ENCODE results near the gene WDR90. TPM values are rescaled to one million over a fixed set of nuclear protein-coding genes. Genes with fewer than 3 reads are reported as not detected.

WDR90 gene
- total and polyA plus RNA-seq, 2 of the 13 experiments (the other 11 are each of a cell fraction or from before 2014, with no cell fraction given): 14.9 to 28.9 TPM

DNA sequence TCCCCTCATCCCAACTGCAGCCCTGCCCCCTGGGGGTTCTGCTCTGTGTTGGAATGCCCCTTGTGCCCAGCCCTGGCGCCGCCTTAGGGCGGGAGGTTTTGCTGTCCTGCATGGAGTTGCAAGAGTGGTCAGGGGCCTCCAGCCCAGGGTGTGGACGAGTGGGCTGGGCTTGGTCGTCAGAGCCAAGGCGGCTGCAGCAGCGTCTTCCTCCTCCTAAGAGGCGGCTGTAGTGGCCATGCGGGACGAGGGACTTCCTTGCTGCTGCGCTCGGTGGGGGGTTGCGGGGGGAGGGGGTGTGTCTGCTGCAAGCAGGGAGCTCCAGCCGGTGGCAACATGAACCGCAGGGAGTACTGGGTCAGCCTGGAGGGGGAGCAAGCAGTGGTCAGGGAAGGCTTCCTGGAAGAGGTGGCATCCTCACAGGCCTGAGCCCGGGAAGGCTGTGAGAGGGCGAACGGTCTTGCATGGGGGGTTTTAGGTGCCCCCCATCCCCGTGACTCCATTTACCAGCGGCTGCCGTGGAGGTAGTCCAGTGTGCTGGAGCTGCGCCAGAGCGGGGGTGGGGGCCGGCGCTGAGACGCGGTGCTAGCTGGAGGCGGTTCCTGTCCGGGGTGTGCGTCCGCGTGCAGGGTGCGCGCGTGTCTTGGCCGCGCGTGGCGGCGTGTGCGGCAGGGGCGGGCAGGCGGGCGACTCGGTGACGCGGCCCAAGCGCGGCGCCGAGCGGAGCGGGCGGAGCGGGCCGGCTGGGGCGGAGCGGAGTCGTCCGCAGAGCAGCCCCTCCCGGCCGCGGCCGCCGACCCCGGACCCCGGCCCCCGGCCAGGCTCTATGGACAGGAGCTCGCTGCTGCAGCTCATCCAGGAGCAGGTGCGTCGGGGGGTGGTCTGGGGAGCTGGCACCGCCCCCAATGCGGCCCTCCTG is 26.1 kb downstream of the WDR90 start, which contains the start of gene RHBDL1 (continued):
- TF ChIP-seq, protein P1, sequence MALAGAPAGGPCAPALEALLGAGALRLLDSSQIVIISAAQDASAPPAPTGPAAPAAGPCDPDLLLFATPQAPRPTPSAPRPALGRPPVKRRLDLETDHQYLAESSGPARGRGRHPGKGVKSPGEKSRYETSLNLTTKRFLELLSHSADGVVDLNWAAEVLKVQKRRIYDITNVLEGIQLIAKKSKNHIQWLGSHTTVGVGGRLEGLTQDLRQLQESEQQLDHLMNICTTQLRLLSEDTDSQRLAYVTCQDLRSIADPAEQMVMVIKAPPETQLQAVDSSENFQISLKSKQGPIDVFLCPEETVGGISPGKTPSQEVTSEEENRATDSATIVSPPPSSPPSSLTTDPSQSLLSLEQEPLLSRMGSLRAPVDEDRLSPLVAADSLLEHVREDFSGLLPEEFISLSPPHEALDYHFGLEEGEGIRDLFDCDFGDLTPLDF (CRISPR knock-in tag; IDR thresholded peaks at IDR 0.05): no peak
- TF ChIP-seq SMYD3 (CRISPR knock-in tag; IDR thresholded peaks at IDR 0.05) (no peak), AGO2 (optimal IDR thresholded peaks at IDR 0.05; ENCODE audit: low read depth, low read length) (peak; percentile 93), HMG20B (CRISPR knock-in tag; conservative IDR thresholded peaks at IDR 0.05) (no peak), NR2C2 (CRISPR knock-in tag; IDR thresholded peaks at IDR 0.05; ENCODE audit: borderline replicate concordance) (no peak), ZNF629 (CRISPR knock-in tag; conservative IDR thresholded peaks at IDR 0.05) (no peak), MXD4 (CRISPR knock-in tag; IDR thresholded peaks at IDR 0.05) (no peak), TOPORS (CRISPR knock-in tag; IDR thresholded peaks at IDR 0.05) (no peak), ZSCAN30 (CRISPR knock-in tag; IDR thresholded peaks at IDR 0.05) (no peak), ZFP41 (CRISPR knock-in tag; IDR thresholded peaks at IDR 0.05; ENCODE audit: borderline replicate concordance) (no peak), ZNF496 (CRISPR knock-in tag; IDR thresholded peaks at IDR 0.05; ENCODE audit: insufficient replicate concordance) (no peak), KDM5B (CRISPR knock-in tag; IDR thresholded peaks at IDR 0.05; ENCODE audit: borderline replicate concordance) (peak; percentile 4; the same call in 1 of the 2 replicates), ZNF460 (CRISPR knock-in tag; IDR thresholded peaks at IDR 0.05; ENCODE audit: borderline replicate concordance) (no peak), NFATC3 (CRISPR knock-in tag; IDR thresholded peaks at IDR 0.05) (no peak), GPN1 (CRISPR knock-in tag; IDR thresholded peaks at IDR 0.05; ENCODE audit: borderline replicate concordance) (0 out of 2 replicates have a peak, but pooled peaks have one; percentile 45), ZNF7 (CRISPR knock-in tag; IDR thresholded peaks at IDR 0.05) (no peak)
- TF ChIP-seq, protein P2, sequence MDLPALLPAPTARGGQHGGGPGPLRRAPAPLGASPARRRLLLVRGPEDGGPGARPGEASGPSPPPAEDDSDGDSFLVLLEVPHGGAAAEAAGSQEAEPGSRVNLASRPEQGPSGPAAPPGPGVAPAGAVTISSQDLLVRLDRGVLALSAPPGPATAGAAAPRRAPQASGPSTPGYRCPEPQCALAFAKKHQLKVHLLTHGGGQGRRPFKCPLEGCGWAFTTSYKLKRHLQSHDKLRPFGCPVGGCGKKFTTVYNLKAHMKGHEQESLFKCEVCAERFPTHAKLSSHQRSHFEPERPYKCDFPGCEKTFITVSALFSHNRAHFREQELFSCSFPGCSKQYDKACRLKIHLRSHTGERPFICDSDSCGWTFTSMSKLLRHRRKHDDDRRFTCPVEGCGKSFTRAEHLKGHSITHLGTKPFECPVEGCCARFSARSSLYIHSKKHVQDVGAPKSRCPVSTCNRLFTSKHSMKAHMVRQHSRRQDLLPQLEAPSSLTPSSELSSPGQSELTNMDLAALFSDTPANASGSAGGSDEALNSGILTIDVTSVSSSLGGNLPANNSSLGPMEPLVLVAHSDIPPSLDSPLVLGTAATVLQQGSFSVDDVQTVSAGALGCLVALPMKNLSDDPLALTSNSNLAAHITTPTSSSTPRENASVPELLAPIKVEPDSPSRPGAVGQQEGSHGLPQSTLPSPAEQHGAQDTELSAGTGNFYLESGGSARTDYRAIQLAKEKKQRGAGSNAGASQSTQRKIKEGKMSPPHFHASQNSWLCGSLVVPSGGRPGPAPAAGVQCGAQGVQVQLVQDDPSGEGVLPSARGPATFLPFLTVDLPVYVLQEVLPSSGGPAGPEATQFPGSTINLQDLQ (CRISPR knock-in tag; IDR thresholded peaks at IDR 0.05): no peak
- TF ChIP-seq, protein P3, sequence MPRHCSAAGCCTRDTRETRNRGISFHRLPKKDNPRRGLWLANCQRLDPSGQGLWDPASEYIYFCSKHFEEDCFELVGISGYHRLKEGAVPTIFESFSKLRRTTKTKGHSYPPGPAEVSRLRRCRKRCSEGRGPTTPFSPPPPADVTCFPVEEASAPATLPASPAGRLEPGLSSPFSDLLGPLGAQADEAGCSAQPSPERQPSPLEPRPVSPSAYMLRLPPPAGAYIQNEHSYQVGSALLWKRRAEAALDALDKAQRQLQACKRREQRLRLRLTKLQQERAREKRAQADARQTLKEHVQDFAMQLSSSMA (CRISPR knock-in tag; IDR thresholded peaks at IDR 0.05): no peak
- TF ChIP-seq, protein P4, sequence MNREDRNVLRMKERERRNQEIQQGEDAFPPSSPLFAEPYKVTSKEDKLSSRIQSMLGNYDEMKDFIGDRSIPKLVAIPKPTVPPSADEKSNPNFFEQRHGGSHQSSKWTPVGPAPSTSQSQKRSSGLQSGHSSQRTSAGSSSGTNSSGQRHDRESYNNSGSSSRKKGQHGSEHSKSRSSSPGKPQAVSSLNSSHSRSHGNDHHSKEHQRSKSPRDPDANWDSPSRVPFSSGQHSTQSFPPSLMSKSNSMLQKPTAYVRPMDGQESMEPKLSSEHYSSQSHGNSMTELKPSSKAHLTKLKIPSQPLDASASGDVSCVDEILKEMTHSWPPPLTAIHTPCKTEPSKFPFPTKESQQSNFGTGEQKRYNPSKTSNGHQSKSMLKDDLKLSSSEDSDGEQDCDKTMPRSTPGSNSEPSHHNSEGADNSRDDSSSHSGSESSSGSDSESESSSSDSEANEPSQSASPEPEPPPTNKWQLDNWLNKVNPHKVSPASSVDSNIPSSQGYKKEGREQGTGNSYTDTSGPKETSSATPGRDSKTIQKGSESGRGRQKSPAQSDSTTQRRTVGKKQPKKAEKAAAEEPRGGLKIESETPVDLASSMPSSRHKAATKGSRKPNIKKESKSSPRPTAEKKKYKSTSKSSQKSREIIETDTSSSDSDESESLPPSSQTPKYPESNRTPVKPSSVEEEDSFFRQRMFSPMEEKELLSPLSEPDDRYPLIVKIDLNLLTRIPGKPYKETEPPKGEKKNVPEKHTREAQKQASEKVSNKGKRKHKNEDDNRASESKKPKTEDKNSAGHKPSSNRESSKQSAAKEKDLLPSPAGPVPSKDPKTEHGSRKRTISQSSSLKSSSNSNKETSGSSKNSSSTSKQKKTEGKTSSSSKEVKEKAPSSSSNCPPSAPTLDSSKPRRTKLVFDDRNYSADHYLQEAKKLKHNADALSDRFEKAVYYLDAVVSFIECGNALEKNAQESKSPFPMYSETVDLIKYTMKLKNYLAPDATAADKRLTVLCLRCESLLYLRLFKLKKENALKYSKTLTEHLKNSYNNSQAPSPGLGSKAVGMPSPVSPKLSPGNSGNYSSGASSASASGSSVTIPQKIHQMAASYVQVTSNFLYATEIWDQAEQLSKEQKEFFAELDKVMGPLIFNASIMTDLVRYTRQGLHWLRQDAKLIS (CRISPR knock-in tag; IDR thresholded peaks at IDR 0.05): no peak
